Keratinocyte (primary cell): Measurements from ENCODE around the gene PAXIP1. TPM values are rescaled to one million over a fixed set of nuclear protein-coding genes. Genes with fewer than 3 reads are reported as not detected.

ENCODE experiments used
- DNase-seq: peaks from one replicate; pipeline ENCODE4 v3.0.0-alpha.2; 2011; ENCODE audit warnings: low read depth, missing footprints, low spot score
- FAIRE-seq: peaks from 2 replicates; lab custom pipeline; 2011; peaks lifted over from hg19 to GRCh38; lab: Jason Lieb, UNC
- H2AFZ ChIP-seq: 2 replicates; pipeline ENCODE4 v1.6.0; 2012; ENCODE audit warnings: low read length, control low read depth, inconsistent platforms; ENCODE audit not compliant: control insufficient read depth
- H3K27ac ChIP-seq: 2 replicates; pipeline ENCODE4 v1.5.1; 2011; ENCODE audit warnings: low read length; ENCODE audit not compliant: control insufficient read depth, insufficient read depth
- H3K27me3 ChIP-seq: 3 replicates; pipeline ENCODE4 v1.6.0; 2011; ENCODE audit warnings: low read length; ENCODE audit not compliant: control insufficient read depth, insufficient read depth; ENCODE audit errors: extremely low read depth
- H3K36me3 ChIP-seq, 2 experiments: 2 replicates in 1 of 2; 3 replicates in 1 of 2; pipeline ENCODE4 v1.5.1; 2011; ENCODE audit warnings: low read length in 2 of 2, mild to moderate bottlenecking in 1 of 2; ENCODE audit not compliant: control insufficient read depth in 2 of 2, insufficient read depth in 2 of 2; ENCODE audit errors: extremely low read depth in 1 of 2
- H3K4me1 ChIP-seq: 3 replicates; pipeline ENCODE4 v1.5.1; 2011; ENCODE audit warnings: low read length; ENCODE audit not compliant: control insufficient read depth, insufficient read depth; ENCODE audit errors: extremely low read depth
- H3K4me2 ChIP-seq: 3 replicates; pipeline ENCODE4 v1.6.0; 2011; ENCODE audit warnings: low read depth, low read length; ENCODE audit not compliant: control insufficient read depth, insufficient read depth; ENCODE audit errors: extremely low read depth
- H3K4me3 ChIP-seq, 3 experiments: fragments of 200-600 bp in 1 of 3; sonication (generic) in 1 of 3; 2 replicates in 2 of 3; 3 replicates in 1 of 3; pipeline ENCODE4 v1.5.1; 2011 to 2016; ENCODE audit warnings: low read length in 3 of 3, mild to moderate bottlenecking in 3 of 3, control low read depth in 2 of 3, inconsistent platforms in 1 of 3, low read depth in 1 of 3, mixed read lengths in 1 of 3, mixed run types in 1 of 3, moderate library complexity in 1 of 3; ENCODE audit not compliant: control insufficient read depth in 2 of 3, insufficient read depth in 2 of 3; ENCODE audit errors: extremely low read depth in 1 of 3
- H3K79me2 ChIP-seq: 2 replicates; pipeline ENCODE4 v1.6.0; 2012; ENCODE audit warnings: low read length; ENCODE audit not compliant: control insufficient read depth, insufficient read depth
- H3K9ac ChIP-seq: 3 replicates; pipeline ENCODE4 v1.6.0; 2011; ENCODE audit warnings: low read length; ENCODE audit not compliant: control insufficient read depth, insufficient read depth; ENCODE audit errors: extremely low read depth
- H3K9me1 ChIP-seq: 3 replicates; pipeline ENCODE4 v1.6.0; 2011; ENCODE audit warnings: low read length; ENCODE audit not compliant: control insufficient read depth, insufficient read depth; ENCODE audit errors: extremely low read depth
- H3K9me3 ChIP-seq: 2 replicates; pipeline ENCODE4 v1.5.1; 2012; ENCODE audit warnings: low read depth, low read length; ENCODE audit not compliant: control insufficient read depth
- H4K20me1 ChIP-seq: 3 replicates; pipeline ENCODE4 v1.6.0; 2011; ENCODE audit warnings: low read length; ENCODE audit not compliant: control insufficient read depth, insufficient read depth; ENCODE audit errors: extremely low read depth
- CTCF ChIP-seq, 3 experiments: IDR thresholded peaks in 1 of 3; conservative IDR thresholded peaks in 1 of 3; optimal IDR thresholded peaks in 1 of 3; 2 replicates in 2 of 3; 3 replicates in 1 of 3; pipeline versions ENCODE3 to v1.5.1; 2011; ENCODE audit warnings: low read length in 3 of 3, mild to moderate bottlenecking in 3 of 3, moderate library complexity in 2 of 3, control low read depth in 1 of 3, inconsistent platforms in 1 of 3; ENCODE audit not compliant: insufficient read depth in 2 of 3; ENCODE audit errors: extremely low read depth in 1 of 3
- EZH2 ChIP-seq: IDR thresholded peaks from one replicate; pipeline ENCODE4 v1.6.1; 2012; ENCODE audit warnings: inconsistent platforms, mild to moderate bottlenecking, low read length, moderate library complexity
- dilution Hi-C: fragments of 300-500 bp; cut with MboI; formaldehyde crosslinking; loops from one replicate; pipeline ENCODE4 v1.7.0; 2020; ENCODE audit warnings: low sequenced_read_pairs; ENCODE audit not compliant: extremely low pct_ligation_motif_present
- polyA plus RNA-seq, 5 experiments: library from polyadenylated mRNA; depleted of rRNA in 3 of 5; stranded (reverse) in 3 of 5; stranded (forward) in 1 of 5; unstranded in 1 of 5; fragments of >200 nt; gene quantifications; 1 replicate in 1 of 5; 2 replicates in 3 of 5; 3 replicates in 1 of 5; pipeline versions ENCODE4 v1.2.1 to v1.2.3, GENCODE V29; 2011 to 2012; ENCODE audit warnings: missing spikeins in 2 of 5, low read depth in 1 of 5, low replicate concordance in 1 of 5

PAXIP1 gene
- polyA plus RNA-seq, 1 donor (not counting 4 experiments of a cell fraction or from before 2014, with no cell fraction given) = 9.4 TPM

- dilution Hi-C loops = no loop called here
- H3K36me3 ChIP-seq = no peaks in the 10 kb centered on the region
- H3K4me3 ChIP-seq = no peak overlapping the region
- H3K9me3 ChIP-seq = no peaks in the 10 kb centered on the region
- no peak overlapping the region for H3K27ac ChIP-seq
- FAIRE-seq = no peak
- no peak overlapping the region for H3K4me2 ChIP-seq
- H3K9ac ChIP-seq = no peak overlapping the region
- TF ChIP-seq EZH2 = no peak
- TF ChIP-seq CTCF (optimal IDR thresholded peaks at IDR 0.05 in 1 of 3, IDR thresholded peaks at IDR 0.05 in 1 of 3, conservative IDR thresholded peaks at IDR 0.05 in 1 of 3; ENCODE audit: extremely low read depth in 1 of 3, insufficient read depth in 2 of 3, low read length in 3 of 3) = no peak
- no peak for DNase-seq
- no peaks in the 10 kb centered on the region for H3K9me1 ChIP-seq
- peaks cover 15% of the 10 kb centered on the region for H3K27me3 ChIP-seq
- H2AFZ ChIP-seq = no peak overlapping the region
- no peaks in the 10 kb centered on the region for H3K79me2 ChIP-seq
- H3K4me1 ChIP-seq = no peaks in the 10 kb centered on the region
- no peaks in the 10 kb centered on the region for H4K20me1 ChIP-seq
Measured at GRCh38 chr7:154916856-154917807, 85.8 kb downstream of the PAXIP1 start.

DNA sequence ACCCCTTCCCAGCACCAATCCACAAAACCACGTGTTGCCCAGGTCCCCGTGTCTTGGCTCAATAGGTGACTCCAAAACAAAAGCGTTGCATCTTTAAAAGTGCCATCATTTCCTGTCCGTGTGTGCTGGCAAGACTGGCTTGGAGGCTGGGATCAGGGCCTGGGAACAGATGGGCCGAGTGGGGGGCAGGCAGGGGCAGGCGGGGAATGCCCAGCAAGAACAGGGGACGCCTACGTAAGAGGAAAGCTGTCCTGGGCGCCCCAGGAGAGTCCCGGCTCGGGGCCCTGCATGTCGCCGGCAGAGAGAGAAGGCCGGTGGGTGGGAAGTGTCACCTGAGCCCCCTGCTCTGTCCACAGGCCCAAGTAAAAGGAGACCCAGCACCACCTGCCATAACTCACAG lies 86.5 kb downstream of the PAXIP1 start:
- Histone ChIP-seq H3K79me2 (no peaks in the 10 kb centered on the region), H3K27me3 (peaks cover 15% of the 10 kb centered on the region), H3K27ac (no peak overlapping the region), H3K36me3 (no peaks in the 10 kb centered on the region), H3K4me2 (no peak overlapping the region), H3K9ac (no peak overlapping the region), H3K9me3 (no peaks in the 10 kb centered on the region), H3K4me1 (no peaks in the 10 kb centered on the region), H4K20me1 (no peaks in the 10 kb centered on the region), H3K4me3 (no peak overlapping the region), H3K9me1 (no peaks in the 10 kb centered on the region), H2AFZ (no peak overlapping the region)
- dilution Hi-C loops = no loop called here
- no peak for FAIRE-seq
- DNase-seq = no peak
- no peak for TF ChIP-seq EZH2
- no peak for TF ChIP-seq CTCF (optimal IDR thresholded peaks at IDR 0.05 in 1 of 3, IDR thresholded peaks at IDR 0.05 in 1 of 3, conservative IDR thresholded peaks at IDR 0.05 in 1 of 3; ENCODE audit: extremely low read depth in 1 of 3, insufficient read depth in 2 of 3, low read length in 3 of 3)
